K562 (cell line): ENCODE results near the gene ANKLE2. TPM values are rescaled to one million over a fixed set of nuclear protein-coding genes. Genes with fewer than 3 reads are reported as not detected.

Source experiments
- ATF1 ChIP-seq, 2 experiments: fragments of 450-650 bp in 1 of 2; IDR thresholded peaks; 2 replicates each; pipeline ENCODE4 v1.6.1; 2016; ENCODE audit warnings: missing compliant biosample characterization in 1 of 2, missing genetic modification characterization in 1 of 2
- BRF2 ChIP-seq: IDR thresholded peaks from 3 replicates; pipeline ENCODE4 v1.6.1; 2011; ENCODE audit warnings: borderline replicate concordance, mild to moderate bottlenecking; ENCODE audit not compliant: insufficient read length, insufficient read depth
- CCNT2 ChIP-seq: IDR thresholded peaks from 2 replicates; pipeline ENCODE4 v1.6.1; 2011; ENCODE audit warnings: borderline replicate concordance, low read depth, mild to moderate bottlenecking, moderate library complexity, mixed read lengths, low read length; ENCODE audit not compliant: insufficient read length; ENCODE audit errors: extremely low read depth
- ELK1 ChIP-seq: sonication (generic); formaldehyde crosslinking; IDR thresholded peaks from 2 replicates; pipeline ENCODE4 v1.8.1; 2022; ENCODE audit warnings: missing genetic modification reagents
- ETV5 ChIP-seq: sonication (generic); formaldehyde crosslinking; IDR thresholded peaks from 2 replicates; pipeline ENCODE4 v1.4.0; 2020; ENCODE audit warnings: low read depth, mild to moderate bottlenecking, missing genetic modification reagents
- FOXJ3 ChIP-seq: sonication (generic); formaldehyde crosslinking; IDR thresholded peaks from 2 replicates; pipeline ENCODE4 v1.4.0; 2020; ENCODE audit warnings: mild to moderate bottlenecking, missing genetic modification reagents
- FOXP1 ChIP-seq: sonication (generic); formaldehyde crosslinking; IDR thresholded peaks from 2 replicates; pipeline ENCODE4 v1.8.0; 2022; ENCODE audit warnings: mild to moderate bottlenecking, missing genetic modification reagents
- HMG20A ChIP-seq: fragments of 450-650 bp; formaldehyde crosslinking; conservative IDR thresholded peaks from 2 replicates; pipeline ENCODE4 v1.4.0; 2020; ENCODE audit warnings: mild to moderate bottlenecking, mixed read lengths
- ID3 ChIP-seq, 2 experiments: fragments of 250-450 bp in 1 of 2; fragments of 450-650 bp in 1 of 2; sonication (Bioruptor Pico) in 1 of 2; IDR thresholded peaks; 2 replicates each; pipeline versions ENCODE4 v1.6.1 to v1.8.0; 2016 to 2021; ENCODE audit warnings: mild to moderate bottlenecking in 2 of 2, moderate library complexity in 2 of 2, missing compliant biosample characterization in 1 of 2, missing genetic modification characterization in 1 of 2
- KDM1A ChIP-seq, 2 experiments: fragments of 450-650 bp; IDR thresholded peaks; 2 replicates each; pipeline ENCODE4 v1.6.1; 2016; ENCODE audit warnings: mild to moderate bottlenecking in 2 of 2
- MAX ChIP-seq: sonication (generic); formaldehyde crosslinking; IDR thresholded peaks from 2 replicates; pipeline ENCODE4 v1.9.0; 2022; ENCODE audit warnings: mild to moderate bottlenecking, missing genetic modification reagents
- NFE2 ChIP-seq: IDR thresholded peaks from 2 replicates; pipeline ENCODE4 v1.6.1; 2014; ENCODE audit warnings: antibody characterized with exemption, low read depth
- NFYB ChIP-seq: IDR thresholded peaks from 2 replicates; pipeline ENCODE4 v1.6.1; 2011; ENCODE audit warnings: mild to moderate bottlenecking, moderate library complexity; ENCODE audit not compliant: insufficient read length; ENCODE audit errors: extremely low read depth
- NONO ChIP-seq, 2 experiments: fragments of 200-400 bp in 1 of 2; fragments of 450-650 bp in 1 of 2; formaldehyde crosslinking in 1 of 2; IDR thresholded peaks; 2 replicates each; pipeline ENCODE4 v1.6.1; 2017; ENCODE audit warnings: low read depth in 2 of 2, mild to moderate bottlenecking in 2 of 2, moderate library complexity in 2 of 2, low read length in 1 of 2
- RAD21 ChIP-seq, 2 experiments: fragments of 250-450 bp in 1 of 2; fragments of 450-650 bp in 1 of 2; sonication (Bioruptor Pico) in 1 of 2; formaldehyde crosslinking in 1 of 2; IDR thresholded peaks in 1 of 2; conservative IDR thresholded peaks in 1 of 2; 2 replicates each; pipeline versions ENCODE4 v1.4.0 to v1.8.0; 2020 to 2022; ENCODE audit warnings: mild to moderate bottlenecking in 2 of 2, moderate library complexity in 1 of 2
- SNIP1 ChIP-seq: fragments of 450-650 bp; IDR thresholded peaks from 2 replicates; pipeline ENCODE4 v1.7.1; 2017; ENCODE audit warnings: low read depth, mild to moderate bottlenecking
- SRSF7 ChIP-seq: fragments of 200-400 bp; formaldehyde crosslinking; optimal IDR thresholded peaks from 2 replicates; pipeline ENCODE3; 2017; ENCODE audit warnings: mild to moderate bottlenecking, low read depth, low read length
- TCF7L2 ChIP-seq: fragments of 150-350 bp; IDR thresholded peaks from 2 replicates; pipeline ENCODE4 v1.6.1; 2016; ENCODE audit warnings: low read depth, mild to moderate bottlenecking, low read length, moderate library complexity
- THRAP3 ChIP-seq: fragments of 450-650 bp; IDR thresholded peaks from 2 replicates; pipeline ENCODE4 v1.6.1; 2016; ENCODE audit warnings: mild to moderate bottlenecking, inconsistent platforms, borderline replicate concordance
- TRIM25 ChIP-seq: fragments of 450-650 bp; IDR thresholded peaks from 2 replicates; pipeline ENCODE4 v1.7.0; 2016; ENCODE audit warnings: borderline replicate concordance
- ZNF511 ChIP-seq: sonication (generic); formaldehyde crosslinking; IDR thresholded peaks from 2 replicates; pipeline ENCODE4 v1.8.0; 2022; ENCODE audit warnings: mild to moderate bottlenecking, missing genetic modification reagents
- ZNF695 ChIP-seq: fragments of 450-650 bp; formaldehyde crosslinking; IDR thresholded peaks from 2 replicates; pipeline ENCODE4 v1.4.0; 2020; ENCODE audit warnings: mild to moderate bottlenecking, moderate library complexity
- polyA plus RNA-seq, 8 experiments: library from polyadenylated mRNA; depleted of rRNA in 4 of 8; stranded (reverse) in 5 of 8; unstranded in 3 of 8; fragments of >200 nt; fragmentation: Nextera tagmentation in 2 of 8; fragmentation: Illumina TruSeq in 1 of 8; extraction: Ambion mirVana in 2 of 8; extraction: Trizol in 1 of 8; gene quantifications; 2 replicates each; pipeline versions ENCODE4 v1.2.1 to v1.2.3, GENCODE V29; 2011 to 2014; ENCODE audit warnings: inconsistent platforms in 1 of 8, missing spikeins in 1 of 8
- total RNA-seq, 7 experiments: library from RNA; depleted of rRNA in 6 of 7; stranded (reverse); fragments of >200 nt in 6 of 7; fragmentation: Illumina TruSeq in 2 of 7; extraction: Trizol in 2 of 7; gene quantifications; 2 replicates each; pipeline versions ENCODE4 v1.2.1 to v1.2.3, GENCODE V29; 2011 to 2021; ENCODE audit warnings: low replicate concordance in 1 of 7

Gene ANKLE2
- total and polyA plus RNA-seq, 9 of the 15 experiments (the other 6 are each of a cell fraction or from before 2014, with no cell fraction given) = 3.2 to 57.7 (median 45.6) TPM

- no peak for TF ChIP-seq ZNF511 (CRISPR knock-in tag)
- TF ChIP-seq TRIM25 = no peak
- TF ChIP-seq RAD21 (CRISPR knock-in tag; conservative IDR thresholded peaks at IDR 0.05 in 1 of 2, IDR thresholded peaks at IDR 0.05 in 1 of 2) = peak in 1 of 2 experiments; percentile 25; a peak in 1 of 4 replicates
- no peak for TF ChIP-seq FOXJ3 (CRISPR knock-in tag)
- no peak for TF ChIP-seq TCF7L2
- TF ChIP-seq ATF1 (CRISPR knock-in tag; IDR thresholded peaks at IDR 0.05) = no peak
- 0 out of 2 replicates have a peak, but pooled peaks have one; percentile 51 for TF ChIP-seq ATF1 (tag; IDR thresholded peaks at IDR 0.05)
- no peak for TF ChIP-seq CCNT2
- TF ChIP-seq NONO (IDR thresholded peaks at IDR 0.05; ENCODE audit: low read depth in 2 of 2, low read length in 1 of 2) = no peak
- no peak for TF ChIP-seq FOXP1 (CRISPR knock-in tag)
- TF ChIP-seq NFE2 = no peak
- no peak for TF ChIP-seq MAX (CRISPR knock-in tag)
- no peak for TF ChIP-seq NFYB
- no peak for TF ChIP-seq SNIP1
- 0 out of 2 replicates have a peak, but pooled peaks have one; percentile 15 for TF ChIP-seq ETV5
- no peak for TF ChIP-seq ZNF695 (CRISPR knock-in tag)
- TF ChIP-seq SRSF7 = no peak
- TF ChIP-seq ID3 (CRISPR knock-in tag; IDR thresholded peaks at IDR 0.05) = no peak
- TF ChIP-seq ID3 (tag; IDR thresholded peaks at IDR 0.05) = no peak
- TF ChIP-seq HMG20A (CRISPR knock-in tag) = no peak
- TF ChIP-seq ELK1 = no peak
- TF ChIP-seq BRF2 = no peak
- no peak for TF ChIP-seq KDM1A (IDR thresholded peaks at IDR 0.05)
- TF ChIP-seq THRAP3 = no peak
Measured at GRCh38 chr12:132766380-132767085, 4.9 kb upstream of the ANKLE2 start (continued).
